GM06990 (cell line): ENCODE measurements around the gene GRIA1.

Source experiments
- DNase-seq: peaks from one replicate; pipeline ENCODE4 v3.0.0-alpha.2; 2011; ENCODE audit not compliant: insufficient read length; ENCODE audit errors: extremely low read depth
- H3K27me3 ChIP-seq: replicated peaks from 2 replicates; pipeline ENCODE4 v1.6.0; 2011; ENCODE audit warnings: low read length; ENCODE audit not compliant: control insufficient read depth, insufficient read depth
- H3K36me3 ChIP-seq: 2 replicates; pipeline ENCODE4 v1.5.1; 2011; ENCODE audit warnings: low read length; ENCODE audit not compliant: control insufficient read depth, insufficient read depth
- H3K4me3 ChIP-seq: replicated peaks from 2 replicates; pipeline ENCODE4 v1.5.1; 2011; ENCODE audit warnings: low read depth, mild to moderate bottlenecking, control low read depth, low read length
- TF ChIP-seq, protein P1 (sequence below): IDR thresholded peaks from 2 replicates; pipeline ENCODE4 v1.5.1; 2011; ENCODE audit warnings: low read length, control low read depth, mild to moderate bottlenecking, inconsistent platforms; ENCODE audit not compliant: insufficient read depth, poor library complexity, severe bottlenecking

GRIA1 gene

DNA sequence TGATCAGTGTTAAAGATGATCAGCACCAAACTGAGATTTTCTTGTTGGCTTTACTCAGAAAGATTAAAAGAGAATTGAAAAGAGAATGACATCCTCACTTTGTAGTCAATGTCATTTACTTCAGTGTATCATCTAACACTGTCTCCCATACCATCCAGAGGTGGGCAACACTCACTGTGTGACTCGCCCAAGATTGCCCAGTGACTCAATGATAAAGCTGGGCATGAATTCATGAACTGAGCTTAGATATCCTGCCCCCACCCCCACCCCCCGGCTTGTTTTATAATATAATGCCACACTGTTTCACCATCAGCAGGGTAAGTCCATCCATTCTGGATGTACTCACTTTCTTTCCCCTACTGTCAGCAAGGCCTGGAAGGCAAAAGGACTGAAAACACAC lies 306.1 kb downstream of the GRIA1 start:
- Histone ChIP-seq H3K27me3 (no peaks in the 10 kb centered on the region), H3K4me3 (no peak overlapping the region), H3K36me3 (no peaks in the 10 kb centered on the region)
- no peak for DNase-seq
- TF ChIP-seq, protein P1, sequence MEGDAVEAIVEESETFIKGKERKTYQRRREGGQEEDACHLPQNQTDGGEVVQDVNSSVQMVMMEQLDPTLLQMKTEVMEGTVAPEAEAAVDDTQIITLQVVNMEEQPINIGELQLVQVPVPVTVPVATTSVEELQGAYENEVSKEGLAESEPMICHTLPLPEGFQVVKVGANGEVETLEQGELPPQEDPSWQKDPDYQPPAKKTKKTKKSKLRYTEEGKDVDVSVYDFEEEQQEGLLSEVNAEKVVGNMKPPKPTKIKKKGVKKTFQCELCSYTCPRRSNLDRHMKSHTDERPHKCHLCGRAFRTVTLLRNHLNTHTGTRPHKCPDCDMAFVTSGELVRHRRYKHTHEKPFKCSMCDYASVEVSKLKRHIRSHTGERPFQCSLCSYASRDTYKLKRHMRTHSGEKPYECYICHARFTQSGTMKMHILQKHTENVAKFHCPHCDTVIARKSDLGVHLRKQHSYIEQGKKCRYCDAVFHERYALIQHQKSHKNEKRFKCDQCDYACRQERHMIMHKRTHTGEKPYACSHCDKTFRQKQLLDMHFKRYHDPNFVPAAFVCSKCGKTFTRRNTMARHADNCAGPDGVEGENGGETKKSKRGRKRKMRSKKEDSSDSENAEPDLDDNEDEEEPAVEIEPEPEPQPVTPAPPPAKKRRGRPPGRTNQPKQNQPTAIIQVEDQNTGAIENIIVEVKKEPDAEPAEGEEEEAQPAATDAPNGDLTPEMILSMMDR, result no peak

DNA sequence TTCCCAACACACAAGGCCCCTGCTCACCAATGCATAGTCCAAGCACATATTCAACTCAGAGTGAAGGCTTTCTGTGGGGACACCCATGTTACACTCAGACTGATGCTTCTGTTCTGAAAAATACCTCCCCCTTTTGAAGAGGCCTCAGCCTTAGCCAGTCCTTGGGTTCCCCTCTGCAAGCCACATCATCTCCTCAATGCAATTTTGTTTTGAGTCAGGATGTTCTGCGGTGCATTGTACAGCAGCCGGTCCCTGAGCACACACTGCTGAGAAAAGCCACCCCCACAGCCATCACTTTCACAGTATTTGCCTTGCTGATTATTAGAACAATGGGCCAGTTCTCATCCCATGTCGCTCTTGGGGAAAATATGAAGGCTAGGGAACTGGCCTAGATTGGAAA lies 307.0 kb downstream of the GRIA1 start:
- TF ChIP-seq, protein P1, result no peak
- no peaks in the 10 kb centered on the region for H3K36me3 ChIP-seq
- H3K4me3 ChIP-seq, result no peak overlapping the region
- H3K27me3 ChIP-seq, result no peaks in the 10 kb centered on the region; the same call in 1 of the 2 replicates
- no peak for DNase-seq

DNA sequence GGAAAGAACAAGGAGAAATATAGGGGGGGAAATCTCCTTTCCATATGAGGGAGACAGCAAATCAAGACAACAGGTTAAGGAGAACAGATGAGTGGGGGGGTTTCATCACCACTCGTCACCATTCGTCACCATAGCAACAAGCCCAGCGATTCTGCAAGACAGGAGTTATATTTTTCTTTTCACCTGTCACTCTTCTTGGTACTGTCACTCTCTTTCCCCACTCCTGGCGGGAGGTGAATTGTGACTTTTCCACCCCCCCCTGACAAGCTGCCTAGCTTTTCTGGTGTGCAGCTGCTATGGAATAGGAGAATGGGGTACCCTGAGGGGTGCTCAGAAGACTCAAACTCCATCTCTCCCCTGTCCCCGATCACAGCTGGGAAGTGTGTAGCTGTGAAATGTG lies 308.4 kb downstream of the GRIA1 start:
- Histone ChIP-seq H3K36me3 (no peaks in the 10 kb centered on the region), H3K27me3 (no peaks in the 10 kb centered on the region; the same call in 1 of the 2 replicates), H3K4me3 (no peak overlapping the region)
- no peak for DNase-seq
- TF ChIP-seq, protein P1, result no peak

DNA sequence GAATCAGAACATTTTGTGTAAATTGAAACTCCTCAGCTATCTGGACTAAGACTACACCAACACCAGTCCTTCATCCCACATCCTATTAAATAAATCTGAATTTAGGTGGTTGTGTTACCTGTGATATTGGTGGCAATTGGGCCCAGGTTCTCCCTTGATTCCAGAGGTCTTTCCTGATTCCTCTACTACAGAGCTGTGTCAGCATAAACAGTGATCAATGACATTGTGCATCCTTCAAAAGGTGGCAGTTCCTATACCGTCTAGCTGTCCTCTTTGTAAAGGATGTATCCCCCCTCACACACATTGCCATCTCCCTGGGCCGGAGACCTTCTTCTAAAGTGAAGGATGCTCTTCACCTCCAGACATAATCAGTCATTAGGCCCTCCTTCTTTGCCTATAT lies 309.0 kb downstream of the GRIA1 start:
- TF ChIP-seq, protein P1, result no peak
- no peak for DNase-seq
- no peak overlapping the region for H3K4me3 ChIP-seq
- no peaks in the 10 kb centered on the region; the same call in 1 of the 2 replicates for H3K27me3 ChIP-seq
- no peaks in the 10 kb centered on the region for H3K36me3 ChIP-seq

DNA sequence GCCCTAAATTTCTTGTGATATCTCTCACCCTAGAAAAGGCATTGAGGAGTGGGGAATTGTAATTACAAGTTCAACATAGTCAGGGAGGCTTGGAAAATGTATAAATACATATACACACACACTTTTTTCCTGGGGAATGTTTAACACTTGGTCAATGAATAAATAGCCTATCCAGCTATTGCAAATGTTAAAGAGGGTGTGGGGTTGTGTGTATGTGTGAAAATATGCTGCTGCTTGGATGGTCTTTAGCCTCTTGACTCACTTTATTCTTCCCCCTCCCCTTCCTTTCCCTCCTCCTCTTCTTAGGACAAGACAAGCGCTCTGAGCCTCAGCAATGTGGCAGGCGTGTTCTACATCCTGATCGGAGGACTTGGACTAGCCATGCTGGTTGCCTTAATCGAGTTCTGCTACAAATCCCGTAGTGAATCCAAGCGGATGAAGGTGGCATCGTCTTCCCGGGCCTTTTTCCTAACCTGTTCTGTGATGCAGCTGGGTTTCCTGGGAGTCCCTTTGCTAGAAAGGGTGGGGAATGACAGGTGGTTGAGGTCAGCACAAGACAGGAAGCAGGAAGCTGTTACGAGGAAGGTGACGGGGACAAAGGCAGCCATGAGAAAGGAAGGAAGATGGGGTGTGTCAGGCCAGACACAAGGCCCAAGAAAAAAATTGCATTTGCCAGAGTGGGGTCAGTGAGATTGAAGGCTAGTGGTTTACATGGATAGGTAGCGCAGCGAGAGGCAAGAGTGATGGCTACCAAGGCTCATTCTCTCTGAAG lies 311.8 kb downstream of the GRIA1 start:
- Histone ChIP-seq H3K4me3 (no peak overlapping the region), H3K36me3 (no peaks in the 10 kb centered on the region), H3K27me3 (no peaks in the 10 kb centered on the region; the same call in 1 of the 2 replicates)
- no peak for DNase-seq
- TF ChIP-seq, protein P1, result no peak

DNA sequence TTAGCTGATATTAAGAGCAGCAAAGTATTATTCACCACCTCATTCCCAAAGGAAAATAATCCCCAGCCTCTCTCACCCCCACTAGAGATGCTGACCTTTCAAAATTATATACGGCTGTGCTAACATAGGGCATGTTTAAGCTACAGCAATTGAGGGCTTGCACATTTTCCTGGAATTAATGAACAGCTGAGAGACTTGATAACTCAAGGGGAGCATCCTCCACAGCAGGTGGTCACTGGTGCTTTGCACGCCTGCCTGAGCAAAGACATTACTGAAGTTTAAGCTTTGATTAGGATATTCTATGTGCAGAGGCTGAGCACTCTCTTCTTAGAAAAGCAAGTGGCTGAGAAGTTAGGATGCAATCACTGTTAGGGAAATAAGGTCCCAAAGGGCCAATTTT lies 317.3 kb downstream of the GRIA1 start:
- Histone ChIP-seq H3K4me3 (no peak overlapping the region), H3K27me3 (no peaks in the 10 kb centered on the region; the same call in 1 of the 2 replicates), H3K36me3 (no peaks in the 10 kb centered on the region)
- no peak for DNase-seq
- TF ChIP-seq, protein P1, result no peak
